Fibroblast of lung (primary cell): ENCODE results near the gene YJEFN3.

Experiments
- CTCF ChIP-seq, 2 donors: IDR thresholded peaks in 1 of 2; conservative IDR thresholded peaks in 1 of 2; 1 replicate in 1 of 2; 2 replicates in 1 of 2; pipeline ENCODE4 v1.5.1; 2011 to 2012; ENCODE audit warnings: low read length in 2 of 2, control low read depth in 1 of 2, inconsistent platforms in 1 of 2, low read depth in 1 of 2, mild to moderate bottlenecking in 1 of 2
- EZH2 ChIP-seq: IDR thresholded peaks from 2 replicates; pipeline ENCODE4 v1.5.1; 2012; ENCODE audit warnings: low read length, control low read depth, mild to moderate bottlenecking; ENCODE audit errors: missing control alignments

DNA sequence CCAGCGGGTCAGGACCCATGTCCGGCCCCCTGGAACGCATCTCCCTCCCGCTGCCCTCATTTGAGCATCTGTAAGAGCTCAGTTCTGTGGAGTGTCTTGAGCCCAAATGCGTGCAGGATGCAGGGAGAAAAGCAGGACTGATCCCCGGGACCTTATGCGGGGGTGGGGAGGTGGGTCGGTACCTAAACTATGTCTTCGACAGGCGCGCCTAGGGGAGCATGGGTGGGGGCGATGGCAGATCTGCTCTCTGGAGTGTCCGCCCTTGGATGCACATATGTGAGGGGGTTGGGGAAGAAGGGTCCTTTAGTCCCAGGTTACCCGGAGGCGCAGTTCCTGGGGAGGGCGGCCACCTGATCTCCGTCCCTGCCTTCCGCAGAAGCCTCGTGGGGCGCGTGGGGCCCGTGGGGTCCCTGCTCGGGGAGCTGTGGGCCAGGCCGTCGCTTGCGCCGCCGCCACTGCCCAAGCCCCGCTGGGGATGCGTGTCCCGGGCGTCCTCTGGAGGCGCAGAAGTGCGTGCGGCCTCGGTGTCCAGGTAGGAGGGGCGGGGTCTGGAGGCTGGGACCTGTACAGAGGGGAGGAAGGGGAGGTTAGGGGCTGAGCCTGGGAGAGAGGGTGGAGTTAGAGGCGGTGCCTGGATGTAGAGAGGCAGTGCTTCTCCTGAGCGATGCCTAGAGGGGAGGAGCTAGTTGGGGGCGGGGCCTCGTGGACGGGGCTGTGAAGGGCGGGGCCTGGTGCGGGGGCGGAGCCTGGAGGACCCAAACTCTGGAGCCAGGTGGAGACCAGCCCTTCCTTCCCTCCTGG, 12.2 kb downstream of the YJEFN3 start:
- TF ChIP-seq CTCF (conservative IDR thresholded peaks at IDR 0.05 in 1 of 2, IDR thresholded peaks at IDR 0.05 in 1 of 2; ENCODE audit: low read depth in 1 of 2, low read length in 2 of 2), result no peak
- no peak for TF ChIP-seq EZH2
